Neuronal stem cell (in vitro differentiated cells): ENCODE results near the gene C5.

Experiments
- DNase-seq: peaks from one replicate; pipeline ENCODE4 v3.0.0-alpha.2; 2013; ENCODE audit warnings: low spot score
- H2AFZ ChIP-seq: one replicate; pipeline ENCODE4 v1.6.1; 2013; ENCODE audit warnings: mild to moderate bottlenecking, low read length, inconsistent platforms
- H2AK5ac ChIP-seq: 2 replicates; pipeline ENCODE4 v1.6.1; 2013; ENCODE audit warnings: low read depth, mild to moderate bottlenecking, inconsistent platforms, low read length, moderate library complexity, mixed read lengths
- H2BK120ac ChIP-seq: 2 replicates; pipeline ENCODE4 v1.6.1; 2013; ENCODE audit warnings: low read depth, mild to moderate bottlenecking, inconsistent platforms, low read length, moderate library complexity, mixed read lengths
- H2BK12ac ChIP-seq: one replicate; pipeline ENCODE4 v1.6.1; 2013; ENCODE audit warnings: low read length, inconsistent platforms
- H2BK15ac ChIP-seq: 2 replicates; pipeline ENCODE4 v1.6.1; 2013; ENCODE audit warnings: mild to moderate bottlenecking, low read length, inconsistent platforms, mixed read lengths
- H2BK5ac ChIP-seq: one replicate; pipeline ENCODE4 v1.6.1; 2013; ENCODE audit warnings: inconsistent platforms, mild to moderate bottlenecking, low read length, moderate library complexity
- H3K14ac ChIP-seq: one replicate; pipeline ENCODE4 v1.6.1; 2013; ENCODE audit warnings: low read length, inconsistent platforms
- H3K18ac ChIP-seq: 2 replicates; pipeline ENCODE4 v1.6.1; 2013; ENCODE audit warnings: low read length, inconsistent platforms
- H3K23ac ChIP-seq: 2 replicates; pipeline ENCODE4 v1.6.1; 2013; ENCODE audit warnings: low read depth, mild to moderate bottlenecking, mixed read lengths, low read length, inconsistent platforms; ENCODE audit not compliant: poor library complexity
- H3K27ac ChIP-seq: replicated peaks from 3 replicates; pipeline ENCODE4 v1.5.1; 2013; ENCODE audit warnings: low read length, inconsistent platforms
- H3K27me3 ChIP-seq, 3 experiments: 2 replicates each; pipeline ENCODE4 v1.6.1; 2013; ENCODE audit warnings: low read length in 3 of 3, mild to moderate bottlenecking in 2 of 3, inconsistent platforms in 1 of 3, low read depth in 1 of 3, mixed read lengths in 1 of 3, moderate library complexity in 1 of 3; ENCODE audit not compliant: control insufficient read depth in 3 of 3, insufficient read depth in 3 of 3
- H3K36me3 ChIP-seq, 2 donors: replicated peaks in 1 of 2; 2 replicates each; pipeline ENCODE4 v1.6.1; 2013; ENCODE audit warnings: low read length in 2 of 2; ENCODE audit not compliant: control insufficient read depth in 2 of 2, insufficient read depth in 2 of 2
- H3K4ac ChIP-seq: 2 replicates; pipeline ENCODE4 v1.6.1; 2013; ENCODE audit warnings: inconsistent platforms, mild to moderate bottlenecking, low read length, moderate library complexity
- H3K4me1 ChIP-seq, 2 donors: 1 replicate in 1 of 2; 2 replicates in 1 of 2; pipeline ENCODE4 v1.6.1; 2013; ENCODE audit warnings: low read length in 2 of 2, low read depth in 1 of 2; ENCODE audit not compliant: control insufficient read depth in 2 of 2, insufficient read depth in 1 of 2
- H3K4me2 ChIP-seq: one replicate; pipeline ENCODE4 v1.6.1; 2013; ENCODE audit warnings: mild to moderate bottlenecking, low read length, inconsistent platforms; ENCODE audit not compliant: insufficient read depth, poor library complexity, severe bottlenecking
- H3K4me3 ChIP-seq, 2 donors: 2 replicates each; pipeline ENCODE4 v1.5.1; 2013; ENCODE audit warnings: low read length in 2 of 2, mild to moderate bottlenecking in 2 of 2, inconsistent platforms in 1 of 2, moderate library complexity in 1 of 2
- H3K79me1 ChIP-seq: one replicate; pipeline ENCODE4 v1.6.1; 2013; ENCODE audit warnings: low read depth, mild to moderate bottlenecking, inconsistent platforms, low read length, moderate library complexity
- H3K9ac ChIP-seq: one replicate; pipeline ENCODE4 v1.6.1; 2013; ENCODE audit warnings: mild to moderate bottlenecking, low read depth, low read length, inconsistent platforms; ENCODE audit not compliant: poor library complexity
- H3K9me3 ChIP-seq, 2 donors: replicated peaks in 1 of 2; 2 replicates each; pipeline versions ENCODE3 to v1.6.1; 2013; ENCODE audit warnings: low read length in 2 of 2, mild to moderate bottlenecking in 2 of 2, inconsistent platforms in 1 of 2, low read depth in 1 of 2, mixed read lengths in 1 of 2, moderate library complexity in 1 of 2; ENCODE audit not compliant: control insufficient read depth in 2 of 2, insufficient read depth in 1 of 2
- H4K8ac ChIP-seq: one replicate; pipeline ENCODE4 v1.6.1; 2013; ENCODE audit warnings: low read depth, mild to moderate bottlenecking, inconsistent platforms, low read length, moderate library complexity
- H4K91ac ChIP-seq: one replicate; pipeline ENCODE4 v1.6.1; 2013; ENCODE audit warnings: low read length, low read depth, mild to moderate bottlenecking, inconsistent platforms; ENCODE audit not compliant: poor library complexity
- WGBS, 2 donors: extraction: QIAGEN DNeasy Blood & Tissue Kit; methylation state at CpG; one replicate each; pipeline ENCODE4 v1.1.7; 2013; ENCODE audit warnings: missing lambda C conversion rate in 2 of 2, mixed read lengths in 1 of 2; ENCODE audit not compliant: insufficient read length in 2 of 2, insufficient replicate concordance in 1 of 2; ENCODE audit errors: extremely low coverage in 2 of 2; 5-methylcytosine and 5-hydroxymethylcytosine counted together

The C5 gene

DNA sequence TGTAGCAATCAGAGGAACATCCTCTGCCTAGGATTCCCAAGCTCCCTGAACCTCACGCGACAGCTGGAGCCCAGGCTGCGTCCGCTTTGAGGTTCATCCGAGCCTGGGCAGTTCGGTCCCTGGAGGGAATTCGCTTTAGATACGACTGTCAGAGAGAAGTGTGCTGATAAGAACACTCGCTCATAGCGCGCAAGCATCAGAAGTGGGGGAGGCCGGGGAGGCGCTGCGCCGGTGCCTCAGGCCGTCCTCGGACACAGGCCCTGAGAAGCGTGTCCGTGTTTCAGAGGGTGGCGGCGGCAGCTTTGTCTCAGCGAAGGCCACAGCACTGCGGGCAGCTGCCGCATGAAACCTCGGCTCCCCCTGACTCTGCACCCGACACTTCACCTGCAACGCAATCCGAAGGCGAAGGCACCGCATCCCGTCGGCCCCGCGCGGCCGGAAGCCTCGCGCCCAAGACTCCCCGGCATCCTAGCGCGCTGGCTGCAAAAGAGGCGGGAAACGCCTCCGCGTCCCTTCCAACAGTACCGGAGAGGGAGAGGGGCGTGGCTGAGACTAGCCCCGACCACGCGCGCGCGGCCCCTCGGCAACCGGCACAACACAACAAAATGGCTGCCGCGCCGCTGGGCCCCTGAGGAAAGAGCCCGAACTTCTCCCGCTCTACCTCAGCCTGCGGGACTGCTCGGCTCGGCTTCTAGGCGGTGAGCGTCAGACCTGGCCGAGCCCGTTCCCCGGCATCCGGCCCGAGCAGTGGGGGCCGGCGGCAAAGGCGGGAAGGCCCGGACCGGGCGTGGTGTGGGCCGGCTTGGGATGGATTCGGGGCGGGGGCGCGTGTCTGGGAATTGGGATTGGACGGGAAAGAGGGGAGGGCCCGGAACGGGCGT is 24.5 kb upstream of the C5 start, which contains the start of gene CNTRL:
Gene CNTRL (plus strand): TSS at position 586 of the 881 bp plus-strand sequence. CDS start 13,372 bp downstream, outside the sequence.
- peaks cover 0 to 6% of the 10 kb centered on the region in 2 donors for H3K4me1 ChIP-seq
- peak within 1 kb of the TSS; percentile 12 for H3K23ac ChIP-seq
- H2BK5ac ChIP-seq, result peak within 1 kb of the TSS; percentile 4
- H2BK15ac ChIP-seq, result peak within 1 kb of the TSS; percentile 22
- H4K8ac ChIP-seq, result no peak within 1 kb of the TSS
- H3K4me3 ChIP-seq, result peak within 1 kb of the TSS; percentile 86 to 89
- peak within 1 kb of the TSS; percentile 91 for H3K27ac ChIP-seq
- H2BK120ac ChIP-seq, result peak within 1 kb of the TSS; percentile 22
- H2AFZ ChIP-seq, result peak within 1 kb of the TSS; percentile 98
- peak within 1 kb of the TSS; percentile 99 for H3K18ac ChIP-seq
- no peaks in the 10 kb centered on the region for H3K27me3 ChIP-seq
- H3K79me1 ChIP-seq, result peaks cover 2% of the 10 kb centered on the region
- peak within 1 kb of the TSS; percentile 95 for H3K14ac ChIP-seq
- H3K36me3 ChIP-seq, result no peaks in the 10 kb centered on the region
- no CpG with 5 or more reads among the region's 85 CpGs for WGBS, 2 donors
- peak within 1 kb of the TSS; percentile 60 for H2BK12ac ChIP-seq
- peak; percentile 86 for DNase-seq
- peak within 1 kb of the TSS; percentile 93 for H3K9ac ChIP-seq
- H4K91ac ChIP-seq, result peak within 1 kb of the TSS; percentile 94
- H3K4me2 ChIP-seq, result peak within 1 kb of the TSS; percentile 91
- H3K9me3 ChIP-seq, result peaks cover 0 to 5% of the 10 kb centered on the region in 2 donors
- no peak within 1 kb of the TSS for H3K4ac ChIP-seq
- no peak within 1 kb of the TSS for H2AK5ac ChIP-seq

- H3K23ac ChIP-seq, result no peak overlapping the region
- peaks cover 2% of the 10 kb centered on the region for H3K79me1 ChIP-seq
- H2BK120ac ChIP-seq, result no peak overlapping the region
- no peak overlapping the region for H2BK5ac ChIP-seq
- no CpG with 5 or more reads among the region's 4 CpGs for WGBS, 2 donors
- H2BK12ac ChIP-seq, result no peak overlapping the region
- no peak overlapping the region for H3K4me2 ChIP-seq
- no peak overlapping the region for H3K9ac ChIP-seq
- no peak overlapping the region for H3K18ac ChIP-seq
- H3K4me1 ChIP-seq, result peaks cover 0 to 6% of the 10 kb centered on the region in 2 donors
- no peak overlapping the region for H3K27ac ChIP-seq
- peaks cover 0 to 16% of the 10 kb centered on the region in 2 donors for H3K9me3 ChIP-seq
- DNase-seq, result no peak
- H3K4ac ChIP-seq, result no peak overlapping the region
- H2AK5ac ChIP-seq, result no peak overlapping the region
- no peaks in the 10 kb centered on the region for H3K36me3 ChIP-seq
- no peak overlapping the region for H2AFZ ChIP-seq
- no peak overlapping the region for H4K91ac ChIP-seq
- H3K27me3 ChIP-seq, result no peaks in the 10 kb centered on the region
- no peak overlapping the region for H4K8ac ChIP-seq
- no peak overlapping the region for H2BK15ac ChIP-seq
- H3K4me3 ChIP-seq, result no peak overlapping the region
- H3K14ac ChIP-seq, result no peak overlapping the region
Observed at GRCh38 chr9:121073038-121073437, 23.0 kb upstream of the C5 start.

DNA sequence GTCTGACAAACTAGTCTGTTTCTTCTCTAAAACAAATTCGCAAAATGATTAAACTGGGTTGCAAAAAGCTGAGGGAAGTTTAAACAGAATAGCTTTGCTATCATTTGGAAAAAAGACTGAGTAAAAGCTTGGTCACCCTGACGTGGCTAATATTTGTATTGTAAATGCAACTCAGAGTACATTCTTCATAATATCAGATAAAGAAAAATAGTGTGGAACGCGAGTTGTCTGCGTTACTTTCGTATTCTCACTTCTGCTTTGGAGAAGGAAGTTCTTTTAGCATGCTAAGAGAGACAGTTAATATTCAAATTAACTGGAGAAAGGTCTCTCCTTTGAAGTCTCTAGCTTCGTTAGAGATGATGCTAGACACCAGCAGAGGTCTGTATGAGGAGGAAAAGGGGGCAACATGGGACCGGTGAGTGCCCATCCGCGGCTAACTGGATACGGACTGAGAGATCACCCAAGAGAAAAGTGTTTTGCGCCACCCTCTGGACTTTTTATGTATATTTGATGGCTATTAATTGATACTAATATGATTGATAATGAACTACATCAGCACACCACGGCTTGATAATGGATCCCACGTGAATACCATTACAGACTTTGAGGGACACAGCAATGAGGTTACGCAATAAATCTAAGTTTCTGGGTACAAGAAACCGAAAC is 21.8 kb upstream of the C5 start:
- peaks cover 0 to 6% of the 10 kb centered on the region in 2 donors for H3K4me1 ChIP-seq
- H2AFZ ChIP-seq, result no peak overlapping the region
- no peak overlapping the region for H2BK12ac ChIP-seq
- no peak overlapping the region for H3K4me2 ChIP-seq
- H3K27ac ChIP-seq, result no peak overlapping the region
- DNase-seq, result no peak
- peaks cover 0 to 2% of the 10 kb centered on the region in 2 donors for H3K36me3 ChIP-seq
- H3K9ac ChIP-seq, result no peak overlapping the region
- no peak overlapping the region for H2BK5ac ChIP-seq
- H3K14ac ChIP-seq, result no peak overlapping the region
- H2BK15ac ChIP-seq, result no peak overlapping the region
- no peak overlapping the region for H3K4ac ChIP-seq
- WGBS, 2 donors, result no CpG with 5 or more reads among the region's 16 CpGs
- H3K18ac ChIP-seq, result no peak overlapping the region
- H4K91ac ChIP-seq, result no peak overlapping the region
- H2BK120ac ChIP-seq, result no peak overlapping the region
- H4K8ac ChIP-seq, result no peak overlapping the region
- H3K23ac ChIP-seq, result no peak overlapping the region
- no peak overlapping the region for H2AK5ac ChIP-seq
- H3K27me3 ChIP-seq, result no peaks in the 10 kb centered on the region
- peaks cover 0 to 16% of the 10 kb centered on the region in 2 donors for H3K9me3 ChIP-seq
- no peak overlapping the region for H3K4me3 ChIP-seq
- H3K79me1 ChIP-seq, result peaks cover 2% of the 10 kb centered on the region

- H3K9ac ChIP-seq, result no peak overlapping the region
- H3K36me3 ChIP-seq, result peaks cover 0 to 2% of the 10 kb centered on the region in 2 donors
- no peak overlapping the region for H2BK5ac ChIP-seq
- no peak overlapping the region for H3K23ac ChIP-seq
- H4K91ac ChIP-seq, result no peak overlapping the region
- H3K14ac ChIP-seq, result no peak overlapping the region
- no peak for DNase-seq
- no peak overlapping the region for H2BK15ac ChIP-seq
- no CpG with 5 or more reads among the region's 2 CpGs for whole genome bisulfite sequencing, 2 donors
- H3K4me2 ChIP-seq, result no peak overlapping the region
- H3K4me1 ChIP-seq, result peaks cover 0 to 6% of the 10 kb centered on the region in 2 donors
- H3K27me3 ChIP-seq, result no peaks in the 10 kb centered on the region
- H4K8ac ChIP-seq, result no peak overlapping the region
- H2AFZ ChIP-seq, result no peak overlapping the region
- H3K18ac ChIP-seq, result no peak overlapping the region
- no peak overlapping the region for H2BK12ac ChIP-seq
- H3K4me3 ChIP-seq, result no peak overlapping the region
- no peak overlapping the region for H3K4ac ChIP-seq
- H2AK5ac ChIP-seq, result no peak overlapping the region
- no peak overlapping the region for H2BK120ac ChIP-seq
- H3K9me3 ChIP-seq, result peaks cover 0 to 16% of the 10 kb centered on the region in 2 donors
- H3K27ac ChIP-seq, result no peak overlapping the region
- peaks cover 2% of the 10 kb centered on the region for H3K79me1 ChIP-seq
Observed at GRCh38 chr9:121071370-121071755, 21.3 kb upstream of the C5 start.
